ENCODE data around the gene COL9A2.
"Not testable (repeated sequence)": the region's sequence is repeated elsewhere in the genome, so short reads cannot be mapped to it uniquely, and the experiment has no call there.

Gene COL9A2

GRCh38 chr1:40316595-40317393, at the start of gene COL9A2:
Gene COL9A2 (minus strand): TSS chr1:40317286. CDS start chr1:40317197, 89 bp downstream.
- DNase-seq (ENCODE audit: low spot score) = no peak

GRCh38 chr1:40363721-40364120, 46.6 kb upstream of the COL9A2 start:
- DNase-seq (ENCODE audit: low spot score) = no peak

DNA sequence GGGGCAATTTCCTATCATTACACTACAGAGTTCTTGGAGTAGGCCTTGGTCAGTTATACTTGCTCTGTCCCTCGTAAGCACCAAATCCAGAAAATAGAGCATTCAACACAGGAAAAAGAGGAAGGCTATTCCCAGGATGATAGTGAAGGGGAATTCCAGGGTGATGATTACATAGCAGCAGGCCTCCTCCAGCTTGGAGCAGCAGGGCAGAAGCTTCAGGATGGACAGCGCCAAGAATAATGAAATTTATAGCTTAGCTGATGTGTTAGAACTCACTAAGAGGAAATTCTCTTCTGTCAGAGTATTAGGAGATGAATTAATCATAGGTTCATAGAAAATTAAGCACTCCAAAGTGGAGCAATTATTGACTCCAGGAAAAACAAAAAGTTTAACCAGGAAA, 45.6 kb upstream of the COL9A2 start:
- no peak for DNase-seq (ENCODE audit: low spot score)

- DNase-seq (ENCODE audit: low spot score) = no peak
Observed at GRCh38 chr1:40362199-40362598, 45.1 kb upstream of the COL9A2 start.

- no peak for DNase-seq (ENCODE audit: low spot score)
Observed at GRCh38 chr1:40361637-40362036, 44.6 kb upstream of the COL9A2 start.

DNA sequence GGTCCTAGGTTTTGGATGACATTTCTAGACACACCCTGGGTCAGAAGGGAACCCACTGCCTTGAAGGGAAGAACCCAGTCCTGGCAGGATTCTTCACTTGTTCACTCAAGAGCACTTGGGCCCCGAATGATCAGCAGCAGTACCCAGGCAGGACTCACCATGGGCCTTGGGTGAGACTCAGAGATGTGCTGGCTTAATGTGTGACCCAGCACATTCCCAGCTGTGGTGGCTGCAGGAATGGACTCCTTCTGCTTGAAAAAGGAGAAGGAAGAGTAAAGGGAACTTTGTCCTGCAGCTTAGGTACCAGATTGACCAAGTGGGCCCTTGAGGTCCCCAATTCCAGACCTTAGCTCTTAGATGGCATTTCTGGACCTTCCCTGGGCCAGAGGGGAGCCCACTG, 44.1 kb upstream of the COL9A2 start:
- DNase-seq (ENCODE audit: low spot score) = no peak

GRCh38 chr1:40360631-40361030, 43.5 kb upstream of the COL9A2 start:
- DNase-seq (ENCODE audit: low spot score) = no peak

DNA sequence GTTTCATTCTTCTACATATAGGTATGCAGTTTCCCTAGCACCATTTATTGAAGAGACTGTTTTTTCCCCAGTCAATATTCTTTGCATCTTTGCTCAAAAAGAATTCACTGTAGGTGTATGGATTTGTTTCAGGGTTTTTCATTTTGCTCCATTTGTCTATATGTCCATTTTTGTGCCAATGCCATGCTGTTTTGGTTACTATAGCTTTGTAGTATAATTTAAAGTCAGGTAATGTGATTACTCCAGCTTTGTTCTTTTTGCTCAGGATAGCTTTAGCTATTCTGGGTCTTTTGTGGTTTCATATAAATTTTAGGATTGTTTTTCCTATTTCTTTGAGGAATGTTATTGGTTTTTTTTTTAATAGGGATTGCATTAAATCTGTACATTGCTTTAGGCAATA, 40.5 kb upstream of the COL9A2 start:
- DNase-seq (ENCODE audit: low spot score) = no peak

- no peak for DNase-seq (ENCODE audit: low spot score)
Observed at GRCh38 chr1:40353082-40353481, 36.0 kb upstream of the COL9A2 start.

- DNase-seq (ENCODE audit: low spot score) = no peak
Observed at GRCh38 chr1:40352126-40352525, 35.0 kb upstream of the COL9A2 start.

- DNase-seq (ENCODE audit: low spot score) = no peak
Observed at GRCh38 chr1:40351124-40351523, 34.0 kb upstream of the COL9A2 start.

DNA sequence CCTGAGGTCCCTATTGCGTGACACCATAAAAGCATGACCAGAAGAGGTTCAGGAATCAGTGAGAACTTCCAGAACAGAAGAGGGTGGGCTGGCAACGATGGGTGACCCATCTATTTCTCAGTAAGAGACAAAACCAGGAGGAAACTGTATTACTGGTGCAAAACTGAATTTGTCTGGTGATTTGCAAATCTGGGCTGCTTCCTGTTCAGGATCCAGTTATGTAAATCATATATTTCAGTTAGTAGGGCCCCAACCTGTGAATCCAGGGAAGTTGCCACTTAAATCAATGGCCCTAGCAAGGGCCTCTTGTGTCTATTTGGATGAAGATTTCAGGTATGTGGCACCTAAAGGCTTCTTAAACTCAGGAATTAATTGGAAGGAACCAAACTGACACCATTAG, 33.3 kb upstream of the COL9A2 start:
- DNase-seq (ENCODE audit: low spot score) = no peak

DNA sequence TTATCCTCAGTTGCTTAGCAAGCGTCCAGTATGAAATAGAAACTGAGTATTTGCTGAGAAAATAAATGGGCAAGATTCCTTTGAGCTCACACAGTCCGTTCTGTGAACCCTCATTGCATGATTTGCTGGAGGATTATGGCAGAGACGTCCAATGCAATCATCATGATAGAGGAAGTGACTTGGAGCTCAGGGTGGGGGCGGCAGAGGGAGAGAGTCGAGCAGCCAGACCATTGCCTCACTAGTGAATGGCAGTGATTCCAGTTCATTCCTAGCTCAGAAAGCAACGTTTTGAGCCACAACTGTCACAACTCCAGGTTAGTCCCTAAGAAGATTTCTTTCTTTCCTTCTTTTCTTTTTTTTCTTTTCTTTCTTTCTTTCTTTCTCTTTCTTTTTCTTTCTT, 27.5 kb upstream of the COL9A2 start:
- DNase-seq (ENCODE audit: low spot score) = no peak

GRCh38 chr1:40342381-40342717, 25.3 kb upstream of the COL9A2 start:
- not testable (repeated sequence) for DNase-seq (ENCODE audit: low spot score)

DNA sequence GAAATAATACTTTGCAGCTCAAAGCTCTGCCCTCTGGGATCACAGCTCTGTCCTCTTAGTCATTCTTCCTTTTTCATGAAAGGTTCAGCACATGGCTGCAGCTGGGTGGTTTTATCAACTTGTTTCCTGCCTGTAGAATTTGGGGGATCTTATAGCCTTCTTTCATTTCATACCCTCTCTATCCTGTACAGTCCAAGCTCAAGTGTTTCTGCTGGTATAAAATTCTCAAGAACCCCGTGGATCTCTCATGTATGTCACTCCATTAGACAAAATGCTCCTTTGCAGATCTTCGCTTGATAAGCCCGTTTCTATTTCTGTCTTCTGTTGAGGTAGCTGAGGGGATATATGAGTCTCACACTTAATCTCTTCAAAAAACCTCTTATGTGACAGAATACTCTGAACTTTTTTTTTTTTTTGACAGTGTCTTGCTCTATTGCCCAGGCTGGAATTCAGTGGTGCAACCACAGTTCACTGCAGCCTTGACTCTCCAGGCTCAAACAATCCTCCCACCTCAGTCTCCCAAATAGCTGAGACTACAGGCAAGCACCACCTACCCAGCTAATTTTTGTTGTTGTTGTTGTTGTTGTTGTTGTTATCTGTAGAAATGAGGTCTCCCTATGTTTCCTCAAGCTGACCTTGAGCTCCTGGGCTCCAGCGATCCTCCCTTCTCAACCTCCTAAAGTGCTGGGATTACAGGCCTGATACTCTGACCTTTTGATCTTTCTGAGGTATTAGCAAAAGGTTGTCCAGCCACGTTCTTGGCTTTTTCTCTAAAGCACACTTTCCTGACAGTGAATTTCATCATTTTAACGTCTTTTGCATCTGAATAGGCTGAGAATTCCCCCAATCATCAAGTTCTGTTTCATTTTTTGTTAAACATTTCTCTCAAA, 24.6 kb upstream of the COL9A2 start:
- DNase-seq (ENCODE audit: low spot score) = no peak

DNA sequence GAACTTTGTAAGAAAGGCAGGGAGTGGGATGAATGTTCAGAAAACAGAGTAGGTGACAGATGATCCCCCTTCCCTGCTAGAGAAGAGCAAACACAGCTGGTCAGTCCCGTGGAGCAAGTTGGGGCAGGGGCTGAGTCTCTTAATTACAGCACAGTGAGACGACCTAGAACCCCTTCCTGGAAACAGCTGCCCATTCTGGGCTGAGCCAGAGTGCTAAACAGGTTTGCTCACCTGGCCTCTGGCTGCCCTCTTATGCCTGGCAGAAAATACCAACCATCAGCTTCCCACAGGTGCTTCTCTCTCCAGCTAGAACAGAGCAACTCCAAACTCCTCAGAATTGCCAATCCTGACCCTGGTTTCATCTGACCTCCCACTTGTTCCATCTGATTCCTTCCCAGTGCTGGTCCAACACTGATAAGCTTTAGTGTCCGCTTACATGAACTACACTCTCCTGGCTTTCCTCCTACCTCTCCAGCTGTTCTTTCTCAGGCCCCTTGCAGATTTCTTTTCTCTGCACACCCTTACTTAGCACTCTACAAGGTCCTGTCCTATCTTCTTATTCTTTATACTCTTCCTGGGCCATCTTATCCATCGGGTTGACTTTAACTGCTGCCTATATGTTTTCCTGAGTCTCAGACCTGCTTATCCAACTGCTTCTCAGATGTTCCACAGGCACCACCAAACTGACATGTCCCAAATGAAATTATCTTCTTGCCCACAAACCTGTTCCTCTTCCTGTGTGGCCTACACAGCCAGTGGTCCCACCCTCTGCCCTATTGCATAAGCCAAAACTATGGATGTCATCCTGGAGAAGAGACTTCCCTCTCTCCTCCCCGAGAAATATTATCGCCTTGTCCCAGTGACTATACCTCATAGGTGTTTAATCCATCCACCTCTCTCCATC, 22.6 kb upstream of the COL9A2 start:
- no peak for DNase-seq (ENCODE audit: low spot score)

DNA sequence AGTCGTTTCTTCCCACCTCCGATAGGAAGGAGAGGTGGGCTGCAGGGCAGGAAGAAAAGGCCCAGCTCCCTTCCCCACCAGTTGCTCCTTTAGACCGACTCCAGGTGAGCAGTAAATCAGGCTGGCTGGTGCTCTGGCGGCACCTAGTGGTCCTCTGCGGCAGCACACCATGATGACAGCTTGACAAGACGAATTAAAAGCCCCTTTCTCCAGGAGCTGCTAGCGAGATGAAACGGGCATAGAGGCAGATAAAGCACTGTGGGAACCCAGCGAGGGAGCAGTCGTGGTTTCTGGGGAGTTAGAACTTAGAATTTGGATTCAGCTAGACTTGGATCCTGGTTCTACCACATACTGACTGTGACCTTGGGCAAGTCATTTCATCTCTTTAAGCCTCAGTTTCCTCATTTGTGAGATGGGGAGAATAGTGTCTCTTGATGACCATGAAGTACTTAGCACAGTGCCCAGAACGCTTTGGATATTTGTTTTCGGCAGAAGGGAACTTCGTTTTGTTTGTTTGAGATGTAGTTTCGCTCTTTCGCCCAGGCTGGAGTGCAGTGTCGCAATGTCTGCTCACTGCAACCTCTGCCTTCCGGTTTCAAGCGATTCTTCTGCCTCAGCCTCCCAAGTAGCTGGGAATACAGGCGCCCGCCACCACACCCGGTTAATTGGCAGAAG, 21.8 kb upstream of the COL9A2 start:
- DNase-seq (ENCODE audit: low spot score) = peak; percentile 85

DNA sequence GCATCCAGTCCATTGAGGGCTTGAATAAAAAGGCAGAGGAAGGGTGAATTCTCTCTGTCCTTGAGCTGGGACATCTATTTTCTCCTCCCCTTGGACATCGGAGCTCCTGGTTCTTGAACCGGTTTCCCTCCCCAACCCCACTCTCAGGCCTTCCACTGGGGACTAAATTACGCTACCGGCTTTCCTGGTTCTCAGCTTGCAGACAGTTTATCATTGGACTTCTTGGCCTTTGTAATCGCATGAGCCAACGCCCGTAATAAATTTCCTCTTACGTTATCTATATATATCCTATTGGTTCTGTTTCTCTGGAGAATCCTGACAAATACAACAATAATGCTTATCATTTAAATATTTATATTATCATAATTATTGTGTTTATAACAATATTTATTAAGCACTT, 20.4 kb upstream of the COL9A2 start:
- no peak for DNase-seq (ENCODE audit: low spot score)

DNA sequence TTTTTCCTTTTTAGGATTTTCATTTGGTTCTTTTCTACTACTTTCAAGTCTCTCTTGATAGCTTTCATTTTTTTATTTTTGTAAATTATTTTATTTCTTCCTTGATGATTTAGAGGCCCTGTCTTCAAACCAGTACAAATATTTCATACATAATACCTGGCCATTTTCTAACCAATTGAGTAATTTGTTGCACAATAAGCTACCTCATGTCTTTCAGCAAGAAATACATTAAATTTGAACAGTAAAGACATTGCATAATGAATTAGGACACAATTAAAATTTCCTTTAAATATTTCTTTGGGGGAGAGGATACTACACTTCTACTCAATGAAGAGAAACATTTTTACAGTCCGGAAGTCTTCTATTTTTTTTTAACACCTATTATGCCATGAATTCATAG, 15.6 kb upstream of the COL9A2 start:
- no peak for DNase-seq (ENCODE audit: low spot score)

DNA sequence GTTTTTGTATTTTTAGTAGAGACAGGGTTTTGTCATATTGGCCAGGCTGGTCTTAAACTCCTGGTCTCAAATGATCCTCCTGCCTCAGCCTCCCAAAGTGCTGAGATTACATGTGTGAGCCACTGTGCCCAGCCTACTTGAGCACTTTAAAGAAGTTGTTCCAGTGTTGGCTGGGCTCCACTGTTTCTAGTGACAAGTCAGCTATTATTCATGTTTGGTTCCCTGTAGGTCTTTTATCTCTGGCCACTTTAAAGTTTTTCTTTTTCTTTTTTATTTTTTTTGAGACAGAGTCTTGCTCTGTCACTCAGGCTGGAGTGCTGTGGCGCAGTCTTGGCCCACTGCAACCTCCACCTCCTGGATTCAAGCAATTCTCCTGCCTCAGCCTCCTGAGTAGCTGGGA, 14.3 kb upstream of the COL9A2 start:
- not testable (repeated sequence) for DNase-seq (ENCODE audit: low spot score)

- DNase-seq (ENCODE audit: low spot score) = no peak
Observed at GRCh38 chr1:40318970-40319621, 2.0 kb upstream of the COL9A2 start.

All from hematopoietic multipotent progenitor cell treated with erythropoietin and hydrocortisone succinate and interleukin-3 and kit ligand, for 15 days (in vitro differentiated cells).